Vagina (tissue), 2 donors: ENCODE results near the gene ZBTB22.

Experiments used
- CTCF ChIP-seq, 3 experiments: fragments of 450-650 bp in 2 of 3; fragments of 200-600 bp in 1 of 3; sonication (generic) in 1 of 3; IDR thresholded peaks; one replicate each; pipeline ENCODE4 v1.5.1; 2017 to 2019; ENCODE audit warnings: antibody characterized with exemption in 3 of 3, mild to moderate bottlenecking in 2 of 3, moderate library complexity in 2 of 3
- POLR2A ChIP-seq, 2 donors: fragments of 450-650 bp; IDR thresholded peaks; one replicate each; pipeline ENCODE4 v1.6.1; 2017; ENCODE audit warnings: antibody characterized with exemption in 2 of 2, mild to moderate bottlenecking in 2 of 2, moderate library complexity in 2 of 2
- POLR2AphosphoS5 ChIP-seq, 2 donors: sonication (generic); formaldehyde crosslinking; IDR thresholded peaks; one replicate each; pipeline ENCODE4 v1.9.0; 2017; ENCODE audit warnings: antibody characterized with exemption in 2 of 2, mild to moderate bottlenecking in 2 of 2, low read depth in 1 of 2; ENCODE audit not compliant: insufficient read depth in 1 of 2

- TF ChIP-seq POLR2AphosphoS5 (IDR thresholded peaks at IDR 0.05; ENCODE audit: insufficient read depth in 1 of 2, low read depth in 1 of 2) (no peak), POLR2A (IDR thresholded peaks at IDR 0.05) (no peak), CTCF (IDR thresholded peaks at IDR 0.05) (no peak)
Measured at GRCh38 chr6:33304216-33304615, 13.3 kb downstream of the ZBTB22 start.
